Skin epidermis (tissue), 12 donors: ENCODE measurements around the gene RGS10.
"Not testable (repeated sequence)": the region's sequence is repeated elsewhere in the genome, so short reads cannot be mapped to it uniquely, and the experiment has no call there.

Experiments
- H3K27ac ChIP-seq, 21 experiments: fragments of 200-600 bp; sonication (generic) in 11 of 21; one replicate each; pipeline ENCODE4 v1.5.0; 2020; ENCODE audit warnings: mild to moderate bottlenecking in 3 of 21, inconsistent platforms in 2 of 21, moderate library complexity in 2 of 21
- H3K4me3 ChIP-seq, 7 experiments: fragments of 200-600 bp; sonication (generic) in 2 of 7; one replicate each; pipeline ENCODE4 v1.5.0; 2020; ENCODE audit warnings: inconsistent platforms in 2 of 7, mild to moderate bottlenecking in 2 of 7, moderate library complexity in 1 of 7

RGS10 gene

GRCh38 chr10:119540038-119540437 lies 2.5 kb downstream of the RGS10 start:
- no peak overlapping the region for H3K27ac ChIP-seq
- H3K4me3 ChIP-seq: no peak overlapping the region

- peak overlapping the region in 3 of 21 experiments; percentile 1 to 28 (median 24) for H3K27ac ChIP-seq
- no peak overlapping the region for H3K4me3 ChIP-seq
Observed at GRCh38 chr10:119539359-119539825, 3.1 kb downstream of the RGS10 start.

GRCh38 chr10:119538632-119539358 lies 3.7 kb downstream of the RGS10 start:
- peak overlapping the region in 5 of 21 experiments; percentile 1 to 48 (median 14) for H3K27ac ChIP-seq

GRCh38 chr10:119537953-119538630 lies 4.4 kb downstream of the RGS10 start:
- H3K27ac ChIP-seq: peak overlapping the region in 5 of 21 experiments; percentile 11 to 48 (median 14)
- H3K4me3 ChIP-seq: no peak overlapping the region

More at GRCh38 chr10:119538632-119539358, 3.7 kb downstream of the RGS10 start:
- H3K4me3 ChIP-seq: no peak overlapping the region

- Histone ChIP-seq H3K27ac (peak overlapping the region in 1 of 21 experiments; percentile 47), H3K4me3 (no peak overlapping the region)
Observed at GRCh38 chr10:119536508-119537025, 6.0 kb downstream of the RGS10 start.

- Histone ChIP-seq H3K27ac (peak overlapping the region in 2 of 21 experiments; percentile 9 to 47), H3K4me3 (no peak overlapping the region)
Observed at GRCh38 chr10:119535837-119536507, 6.5 kb downstream of the RGS10 start.

- H3K4me3 ChIP-seq: no peak overlapping the region
- no peak overlapping the region for H3K27ac ChIP-seq
Observed at GRCh38 chr10:119535305-119535704, 7.2 kb downstream of the RGS10 start.

GRCh38 chr10:119533473-119533872 lies 9.0 kb downstream of the RGS10 start:
- H3K27ac ChIP-seq: no peak overlapping the region

GRCh38 chr10:119532791-119533190 lies 9.7 kb downstream of the RGS10 start:
- not testable (repeated sequence) for H3K27ac ChIP-seq, H3K4me3 ChIP-seq

More at GRCh38 chr10:119533473-119533872, 9.0 kb downstream of the RGS10 start:
- H3K4me3 ChIP-seq: no peak overlapping the region

GRCh38 chr10:119532251-119532650 lies 10.3 kb downstream of the RGS10 start:
- not testable (repeated sequence) for H3K27ac ChIP-seq

GRCh38 chr10:119531067-119531466 lies 11.5 kb downstream of the RGS10 start:
- no peak overlapping the region for H3K4me3 ChIP-seq
- H3K27ac ChIP-seq: no peak overlapping the region

More at GRCh38 chr10:119532251-119532650, 10.3 kb downstream of the RGS10 start:
- H3K4me3 ChIP-seq: not testable (repeated sequence)

- H3K4me3 ChIP-seq, H3K27ac ChIP-seq: not testable (repeated sequence)
Observed at GRCh38 chr10:119528663-119529237, 13.8 kb downstream of the RGS10 start.

- H3K4me3 ChIP-seq: no peak overlapping the region
- no peak overlapping the region for H3K27ac ChIP-seq
Observed at GRCh38 chr10:119526621-119527592, 15.6 kb downstream of the RGS10 start.

- Histone ChIP-seq H3K27ac (no peak overlapping the region), H3K4me3 (no peak overlapping the region)
Observed at GRCh38 chr10:119526149-119526548, 16.4 kb downstream of the RGS10 start.

GRCh38 chr10:119525116-119525515 lies 17.4 kb downstream of the RGS10 start:
- no peak overlapping the region for H3K4me3 ChIP-seq
- no peak overlapping the region for H3K27ac ChIP-seq

GRCh38 chr10:119524720-119525070 lies 17.8 kb downstream of the RGS10 start:
- Histone ChIP-seq H3K27ac (no peak overlapping the region), H3K4me3 (no peak overlapping the region)

- no peak overlapping the region for H3K27ac ChIP-seq
- no peak overlapping the region for H3K4me3 ChIP-seq
Observed at GRCh38 chr10:119523895-119524719, 18.4 kb downstream of the RGS10 start.
